Measurements from ENCODE around the gene ETV6.

ETV6 gene

DNA sequence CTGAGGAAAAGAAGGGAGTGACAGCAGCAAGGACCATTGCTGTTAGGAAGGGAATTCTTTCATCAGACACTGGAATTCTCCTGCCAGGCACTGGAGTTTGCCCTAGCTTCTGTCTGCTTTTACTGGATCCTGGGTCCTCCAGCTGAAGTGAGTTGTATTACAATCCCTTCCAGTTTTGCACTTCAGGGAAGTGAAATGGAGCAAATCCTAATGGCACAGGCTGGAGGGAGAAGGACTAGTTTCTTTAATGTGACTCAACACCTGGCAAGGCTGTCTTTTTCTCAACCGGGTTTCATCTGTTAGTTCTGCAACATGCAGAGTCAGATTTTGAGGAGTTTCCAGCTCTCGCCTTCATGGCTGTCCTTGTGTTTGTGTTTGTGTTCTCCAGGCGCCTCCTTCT, 45.8 kb downstream of the ETV6 start:
- peak; percentile 82 for DNase-seq (ENCODE audit: low spot score)

- no peak for DNase-seq (ENCODE audit: low spot score)
Measured at GRCh38 chr12:11696084-11696483, 46.6 kb downstream of the ETV6 start.

- DNase-seq (ENCODE audit: low spot score), result no peak
Measured at GRCh38 chr12:11697131-11697530, 47.7 kb downstream of the ETV6 start.

DNA sequence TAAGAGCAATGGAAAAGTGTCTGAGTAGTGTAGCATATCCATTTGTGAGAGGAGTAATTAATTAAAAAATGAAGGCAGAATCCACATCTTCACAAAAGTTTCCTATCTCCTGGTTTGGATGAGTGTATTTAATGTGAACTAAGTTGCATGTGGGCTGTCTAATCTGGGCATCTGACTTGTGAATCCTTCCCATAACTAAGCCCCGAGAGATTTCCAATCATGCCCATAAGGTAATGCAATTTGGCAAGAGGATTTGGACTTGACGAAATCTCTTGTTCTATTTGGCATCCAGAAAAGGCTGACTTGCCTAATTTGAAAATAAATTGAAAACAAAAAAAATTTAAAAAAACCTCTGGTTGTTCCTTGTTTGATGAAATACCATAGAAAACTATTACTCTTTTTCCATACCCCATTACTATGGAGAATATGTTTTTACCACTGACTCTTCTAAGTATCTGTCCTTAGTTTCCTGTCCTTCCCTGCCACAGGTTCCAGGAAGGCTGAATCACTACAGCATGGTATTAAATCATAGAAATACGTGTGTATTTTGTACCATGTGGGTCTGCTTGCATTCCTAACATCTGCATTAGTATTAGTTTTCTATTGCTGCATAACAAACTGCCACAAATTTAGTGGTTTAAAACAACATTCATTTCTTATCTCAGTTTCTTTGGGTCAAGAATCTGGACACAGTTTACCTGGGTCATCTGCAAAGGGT, 48.4 kb downstream of the ETV6 start:
- peak; percentile 64 for DNase-seq (ENCODE audit: low spot score)

GRCh38 chr12:11698729-11699128, 49.3 kb downstream of the ETV6 start:
- no peak for DNase-seq (ENCODE audit: low spot score)

DNA sequence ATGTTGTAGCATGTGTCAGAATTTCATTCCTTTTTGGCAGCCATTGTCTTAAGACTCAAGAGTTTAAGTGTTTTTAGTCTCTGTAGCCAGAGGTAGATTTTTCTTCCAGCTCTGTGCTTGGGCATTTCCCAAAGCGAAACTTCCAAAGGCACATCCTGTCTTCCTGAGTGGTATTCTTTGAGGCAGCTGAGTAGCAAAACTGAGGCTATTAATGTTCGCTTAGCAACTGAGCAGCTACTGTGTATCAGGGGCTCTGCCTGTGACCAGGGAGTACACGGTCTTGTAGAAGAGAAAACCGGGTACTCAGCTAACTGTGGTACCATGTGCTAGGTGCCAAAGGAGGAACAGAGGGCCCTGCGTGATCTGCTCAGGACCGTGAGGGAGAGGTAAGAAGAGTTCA, 52.0 kb downstream of the ETV6 start:
- no peak for DNase-seq (ENCODE audit: low spot score)

- no peak for DNase-seq (ENCODE audit: low spot score)
Measured at GRCh38 chr12:11702959-11703358, 53.5 kb downstream of the ETV6 start.

GRCh38 chr12:11703378-11703777, 53.9 kb downstream of the ETV6 start:
- no peak for DNase-seq (ENCODE audit: low spot score)

DNA sequence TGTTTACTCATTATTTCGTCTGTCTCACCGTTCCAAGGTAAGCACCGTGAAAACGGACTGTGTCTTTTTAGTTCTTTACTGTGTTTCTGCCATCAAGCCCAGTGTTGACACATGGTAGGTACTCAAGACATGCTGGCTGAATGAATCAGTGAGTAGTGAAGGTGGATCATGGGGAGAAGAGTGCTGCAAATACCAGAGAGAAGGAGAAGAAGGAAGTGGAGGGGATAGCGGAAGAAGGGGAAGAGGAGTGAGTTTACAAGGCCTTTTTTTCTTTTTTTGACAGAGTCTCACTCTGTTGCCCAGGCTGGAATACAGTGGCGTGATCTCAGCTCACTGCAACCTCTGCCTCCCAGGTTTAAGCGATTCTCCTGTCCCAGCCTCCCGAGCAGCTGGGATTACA, 54.6 kb downstream of the ETV6 start:
- DNase-seq (ENCODE audit: low spot score), result no peak

GRCh38 chr12:11705010-11705409, 55.5 kb downstream of the ETV6 start:
- peak; percentile 75 for DNase-seq (ENCODE audit: low spot score)

DNA sequence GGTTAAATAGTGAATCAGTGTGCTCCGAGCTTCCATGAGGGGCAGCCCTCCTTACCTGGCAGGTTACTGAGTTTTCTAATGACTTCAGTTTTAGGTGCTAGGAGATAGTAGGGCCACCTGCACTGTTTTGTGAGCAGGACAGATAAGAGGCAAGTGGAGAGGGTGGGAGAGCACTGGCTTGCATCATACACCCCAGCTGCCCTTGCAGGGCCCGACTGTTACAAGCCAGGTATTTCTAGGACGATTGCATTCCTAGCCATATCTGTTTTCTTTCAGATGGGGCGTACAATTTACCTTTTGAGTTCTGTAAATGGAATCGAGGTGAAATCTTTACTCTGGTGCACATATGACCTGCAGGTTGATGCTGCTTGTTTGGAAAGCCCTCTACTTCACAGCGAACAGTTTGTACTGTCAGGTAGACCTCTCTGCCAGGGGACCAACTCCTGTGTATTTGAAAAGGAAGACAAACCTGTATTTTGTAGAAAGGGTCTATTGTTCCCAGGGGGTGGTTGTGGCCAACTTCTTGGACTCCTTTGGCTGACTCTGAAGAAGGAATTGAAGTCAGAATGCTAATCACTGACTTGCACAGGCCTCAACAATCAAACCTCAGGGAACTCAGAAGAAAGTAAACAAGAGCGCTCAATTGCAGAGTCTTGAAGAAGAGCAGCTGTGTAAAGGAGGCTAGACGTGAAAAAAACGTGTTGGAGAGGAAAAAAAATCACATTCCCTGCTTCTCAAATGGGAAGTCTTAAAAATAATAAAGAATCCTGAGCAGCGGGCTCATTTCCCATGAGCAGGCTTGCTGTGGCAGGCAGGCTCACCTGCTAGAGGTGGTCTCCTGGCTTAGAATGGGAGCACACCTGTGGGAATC, 57.3 kb downstream of the ETV6 start:
- no peak for DNase-seq (ENCODE audit: low spot score)

DNA sequence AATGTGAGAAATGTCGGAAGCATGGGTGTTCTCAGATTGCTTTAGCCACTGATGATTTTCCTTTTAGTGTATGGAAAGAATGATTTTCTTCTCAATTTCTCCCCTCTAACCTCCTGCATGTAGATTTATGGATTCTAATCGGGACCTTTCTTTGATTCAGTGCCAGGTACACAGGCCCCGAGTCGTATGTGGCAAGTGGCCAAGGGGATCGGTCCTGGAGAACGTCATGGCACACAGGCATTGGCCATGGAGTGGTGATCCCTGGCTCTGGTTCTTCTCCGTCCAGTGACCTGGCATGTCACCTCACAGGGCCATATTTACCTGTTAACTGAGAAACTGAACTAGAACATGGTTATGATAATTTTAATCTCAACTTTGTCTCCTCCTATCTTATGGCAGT, 58.1 kb downstream of the ETV6 start:
- DNase-seq (ENCODE audit: low spot score), result no peak

- no peak for DNase-seq (ENCODE audit: low spot score)
Measured at GRCh38 chr12:11709513-11709912, 60.0 kb downstream of the ETV6 start.

GRCh38 chr12:11710431-11710830, 61.0 kb downstream of the ETV6 start:
- no peak for DNase-seq (ENCODE audit: low spot score)

- no peak for DNase-seq (ENCODE audit: low spot score)
Measured at GRCh38 chr12:11710906-11711305, 61.4 kb downstream of the ETV6 start.

DNA sequence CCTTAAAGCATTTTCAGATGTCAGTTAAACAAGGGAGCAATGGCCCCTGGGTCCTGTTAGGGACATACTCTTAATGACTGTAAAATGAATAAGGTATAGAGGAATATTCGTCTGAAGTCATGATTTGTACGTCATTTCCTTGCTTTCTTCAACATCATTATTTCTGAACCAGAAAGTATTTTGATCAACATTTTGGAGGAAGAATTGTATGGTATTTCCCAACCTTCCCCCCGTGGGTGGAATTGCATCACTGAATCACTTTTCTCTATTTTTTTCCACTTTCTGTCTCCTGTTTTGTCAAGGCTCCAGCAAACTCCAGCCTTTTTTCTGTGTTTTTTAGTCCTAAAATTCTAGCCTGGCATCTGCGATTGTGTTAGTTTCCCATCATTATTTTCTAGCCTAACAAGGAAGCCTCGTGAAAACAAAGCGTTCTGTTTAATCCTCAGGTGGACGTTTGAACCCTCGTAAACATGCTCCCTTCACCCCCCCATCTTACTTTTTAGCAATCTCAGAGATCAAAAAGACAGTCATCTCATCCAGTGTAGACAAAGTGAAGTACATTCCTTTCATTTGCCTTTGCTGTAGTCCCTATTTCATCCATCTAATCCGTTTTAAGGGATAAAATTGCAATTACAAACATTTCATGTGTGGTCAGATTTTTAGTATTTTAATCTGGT, 62.3 kb downstream of the ETV6 start:
- DNase-seq (ENCODE audit: low spot score), result peak; percentile 67

GRCh38 chr12:11712491-11712890, 63.0 kb downstream of the ETV6 start:
- no peak for DNase-seq (ENCODE audit: low spot score)

DNA sequence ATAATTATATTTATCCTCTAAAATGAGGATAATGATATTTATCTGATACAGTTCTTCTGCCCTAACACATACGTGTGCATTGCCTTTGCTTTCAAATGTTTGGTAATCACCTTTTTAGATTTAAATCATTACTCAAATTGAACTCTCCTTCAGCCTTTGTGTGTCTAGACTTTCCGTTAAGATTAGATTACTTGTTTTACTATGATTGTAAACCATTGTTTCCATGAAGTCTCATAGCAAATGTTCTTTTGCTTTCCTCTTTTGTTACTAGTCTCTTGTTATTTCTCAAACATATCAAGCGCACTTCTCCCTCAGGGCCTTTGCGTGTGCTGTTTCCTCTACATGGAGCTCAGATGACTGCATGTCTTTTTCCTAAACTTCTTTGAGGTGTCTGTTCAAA, 63.7 kb downstream of the ETV6 start:
- no peak for DNase-seq (ENCODE audit: low spot score)

GRCh38 chr12:11714626-11715025, 65.2 kb downstream of the ETV6 start:
- no peak for DNase-seq (ENCODE audit: low spot score)

DNA sequence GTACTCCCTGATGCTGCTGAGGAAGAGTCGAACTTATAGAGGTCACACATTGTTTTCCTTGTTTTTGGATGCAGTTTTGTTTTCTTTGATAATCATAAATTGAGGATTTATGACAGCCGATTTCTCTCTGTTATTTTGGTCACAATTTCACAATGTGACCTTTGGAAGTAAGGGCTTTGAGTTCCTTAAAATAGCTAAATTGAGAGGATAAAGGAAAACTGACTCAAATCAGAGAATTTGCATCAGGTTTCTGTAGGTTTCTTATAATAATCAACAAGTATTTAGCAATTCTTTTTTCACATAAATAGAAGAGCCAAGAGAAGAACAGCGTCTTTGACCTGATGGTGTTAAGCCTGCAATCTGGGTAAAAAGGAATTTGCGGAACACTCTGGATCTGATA, 66.1 kb downstream of the ETV6 start:
- DNase-seq (ENCODE audit: low spot score), result no peak

GRCh38 chr12:11716794-11717518, 67.5 kb downstream of the ETV6 start:
- DNase-seq (ENCODE audit: low spot score), result no peak

- no peak for DNase-seq (ENCODE audit: low spot score)
Measured at GRCh38 chr12:11717519-11717961, 68.1 kb downstream of the ETV6 start.
